HG03064 (cell line): ENCODE measurements around the gene FGF18.

Experiments used
- ATAC-seq: cut with Tn5 transposase; IDR thresholded peaks from one replicate; pipeline ENCODE4 v1.9.1; 2021; ENCODE audit warnings: low read depth; ENCODE audit not compliant: unreplicated experiment

The FGF18 gene

GRCh38 chr5:171462928-171463861, 43.7 kb downstream of the FGF18 start:
- ATAC-seq: no peak

GRCh38 chr5:171463862-171464229, 44.4 kb downstream of the FGF18 start:
- ATAC-seq: no peak

- no peak for ATAC-seq
These were observed 45.4 kb downstream of the FGF18 start for GRCh38 chr5:171464829-171465228.

GRCh38 chr5:171467107-171467506, 47.7 kb downstream of the FGF18 start:
- no peak for ATAC-seq

GRCh38 chr5:171469326-171469725, 49.9 kb downstream of the FGF18 start:
- no peak for ATAC-seq

- no peak for ATAC-seq
These were observed 51.0 kb downstream of the FGF18 start for GRCh38 chr5:171470420-171470819.

- ATAC-seq: no peak
These were observed 54.9 kb downstream of the FGF18 start for GRCh38 chr5:171474230-171474813.

- no peak for ATAC-seq
These were observed 56.1 kb downstream of the FGF18 start for GRCh38 chr5:171475596-171475995.

- ATAC-seq: no peak
These were observed 57.3 kb downstream of the FGF18 start for GRCh38 chr5:171476701-171477100.

GRCh38 chr5:171477101-171477500, 57.7 kb downstream of the FGF18 start:
- no peak for ATAC-seq

- no peak for ATAC-seq
These were observed 58.2 kb downstream of the FGF18 start for GRCh38 chr5:171477666-171478065.

GRCh38 chr5:171478946-171479775, 59.7 kb downstream of the FGF18 start:
- no peak for ATAC-seq

- ATAC-seq: no peak
These were observed 60.3 kb downstream of the FGF18 start for GRCh38 chr5:171479776-171480125.

- ATAC-seq: no peak
These were observed 60.8 kb downstream of the FGF18 start for GRCh38 chr5:171480239-171480638.

GRCh38 chr5:171481571-171482433, 62.4 kb downstream of the FGF18 start:
- no peak for ATAC-seq

GRCh38 chr5:171482434-171482730, 62.9 kb downstream of the FGF18 start:
- no peak for ATAC-seq

- no peak for ATAC-seq
These were observed 64.2 kb downstream of the FGF18 start for GRCh38 chr5:171483551-171484135.

- no peak for ATAC-seq
These were observed 65.0 kb downstream of the FGF18 start for GRCh38 chr5:171484460-171484899.

- no peak for ATAC-seq
These were observed 66.2 kb downstream of the FGF18 start for GRCh38 chr5:171485668-171486067.

- no peak for ATAC-seq
These were observed 67.2 kb downstream of the FGF18 start for GRCh38 chr5:171486613-171487012.
